ENCODE results near the gene SALL4. TPM values are rescaled to one million over a fixed set of nuclear protein-coding genes. Genes with fewer than 3 reads are reported as not detected.

SALL4 gene
- total RNA-seq, 2 experiments from 2014 or later: 0.05 to 0.08 TPM

DNA sequence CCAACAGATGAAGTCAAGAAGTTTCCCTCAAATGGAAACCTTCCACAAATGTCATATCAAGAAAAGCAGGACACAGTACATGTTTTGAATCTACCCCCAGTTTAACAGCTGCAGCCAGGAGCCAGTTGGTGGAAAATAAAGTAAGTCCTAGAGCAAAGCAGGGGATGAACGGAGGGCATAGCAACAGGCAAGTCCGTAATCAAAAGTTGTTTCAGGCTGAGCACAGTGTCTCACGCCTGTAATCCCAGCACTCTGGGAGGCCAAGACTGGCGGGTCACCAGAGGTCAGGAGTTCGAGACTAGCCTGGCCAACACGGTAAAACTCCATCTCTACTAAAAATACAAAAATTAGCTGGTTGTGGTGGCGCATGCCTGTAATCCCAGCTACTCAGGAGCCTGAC, 2.4 kb upstream of the SALL4 start:
- no peaks in the 10 kb centered on the region for H3K9me3 Mint-ChIP-seq
- Histone ChIP-seq H3K4me1 (ENCODE audit: insufficient read depth, low read length) (peaks cover 15% of the 10 kb centered on the region), H3K27me3 (ENCODE audit: control insufficient read depth in 1 of 2, insufficient read depth in 2 of 2, low read length in 2 of 2) (peaks cover 22 to 38% of the 10 kb centered on the region in 2 experiments), H3K27ac (ENCODE audit: low read depth in 1 of 2, low read length in 2 of 2) (no peak overlapping the region), H3K4me3 (ENCODE audit: low read length) (no peak overlapping the region), H3K9me3 (ENCODE audit: control insufficient read depth in 1 of 2, insufficient read depth in 1 of 2, low read length in 2 of 2) (peaks cover 0 to 10% of the 10 kb centered on the region in 2 experiments), H3K36me3 (ENCODE audit: insufficient read depth, low read length) (no peaks in the 10 kb centered on the region)
- intact Hi-C loops (cut with DNase I, micrococcal nuclease): no loop called here
- no peak for DNase-seq
- no peak for TF ChIP-seq CTCF (IDR thresholded peaks at IDR 0.05)
- H3K4me1 Mint-ChIP-seq (ENCODE audit: low read depth): peaks cover 6% of the 10 kb centered on the region
- POLR2A ChIA-PET: no interaction called here
- H3K36me3 Mint-ChIP-seq (ENCODE audit: low read depth): no peaks in the 10 kb centered on the region
- H3K4me3 Mint-ChIP-seq: no peak overlapping the region
- ATAC-seq (ENCODE audit: poor library complexity): no peak
- CTCF ChIA-PET: no interaction called here
- peaks cover 53% of the 10 kb centered on the region for H3K27me3 Mint-ChIP-seq
- no peak overlapping the region for H3K27ac Mint-ChIP-seq

- ChIA-PET CTCF (no interaction called here), POLR2A (no interaction called here)
- H3K27ac Mint-ChIP-seq: no peak overlapping the region
- no peaks in the 10 kb centered on the region for H3K9me3 Mint-ChIP-seq
- peaks cover 14% of the 10 kb centered on the region for H3K4me1 Mint-ChIP-seq (ENCODE audit: low read depth)
- H3K4me3 Mint-ChIP-seq: no peak overlapping the region
- Histone ChIP-seq H3K27ac (ENCODE audit: low read depth in 1 of 2, low read length in 2 of 2) (no peak overlapping the region), H3K4me3 (ENCODE audit: low read length) (no peak overlapping the region), H3K27me3 (ENCODE audit: control insufficient read depth in 1 of 2, insufficient read depth in 2 of 2, low read length in 2 of 2) (peaks cover 28 to 48% of the 10 kb centered on the region in 2 experiments), H3K9me3 (ENCODE audit: control insufficient read depth in 1 of 2, insufficient read depth in 1 of 2, low read length in 2 of 2) (peaks cover 0 to 10% of the 10 kb centered on the region in 2 experiments), H3K4me1 (ENCODE audit: insufficient read depth, low read length) (peaks cover 15% of the 10 kb centered on the region), H3K36me3 (ENCODE audit: insufficient read depth, low read length) (no peaks in the 10 kb centered on the region)
- no peak for TF ChIP-seq CTCF (IDR thresholded peaks at IDR 0.05)
- H3K36me3 Mint-ChIP-seq (ENCODE audit: low read depth): no peaks in the 10 kb centered on the region
- intact Hi-C loops (cut with DNase I, micrococcal nuclease): no loop called here
- DNase-seq: no peak
- no peak for ATAC-seq (ENCODE audit: poor library complexity)
- peaks cover 66% of the 10 kb centered on the region for H3K27me3 Mint-ChIP-seq
Observed at GRCh38 chr20:51803148-51803854, 980 bp upstream of the SALL4 start.

DNA sequence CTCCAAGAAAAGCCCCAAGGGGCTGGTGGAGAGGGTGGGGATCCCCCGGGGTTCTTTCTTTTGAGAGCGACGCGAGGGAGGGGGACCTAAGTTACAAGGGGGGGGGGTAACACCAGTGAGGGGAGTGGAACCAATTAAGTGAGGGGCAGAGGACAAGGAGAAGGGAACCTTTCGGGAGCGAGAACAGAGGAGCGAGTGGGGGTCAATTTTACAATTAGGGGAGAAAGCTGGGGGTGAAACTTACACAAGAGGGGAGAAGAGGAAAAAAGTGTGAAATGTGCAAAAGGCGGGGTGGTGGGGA, 548 bp downstream of the SALL4 start:
- Mint-ChIP-seq H3K4me1 (ENCODE audit: low read depth) (peaks cover 14% of the 10 kb centered on the region), H3K27ac (no peak overlapping the region), H3K36me3 (ENCODE audit: low read depth) (no peaks in the 10 kb centered on the region), H3K4me3 (no peak overlapping the region), H3K9me3 (no peaks in the 10 kb centered on the region), H3K27me3 (peaks cover 73% of the 10 kb centered on the region)
- Histone ChIP-seq H3K36me3 (ENCODE audit: insufficient read depth, low read length) (no peaks in the 10 kb centered on the region), H3K4me1 (ENCODE audit: insufficient read depth, low read length) (peaks cover 15% of the 10 kb centered on the region), H3K4me3 (ENCODE audit: low read length) (no peak overlapping the region), H3K27me3 (ENCODE audit: control insufficient read depth in 1 of 2, insufficient read depth in 2 of 2, low read length in 2 of 2) (peaks cover 30 to 52% of the 10 kb centered on the region in 2 experiments), H3K27ac (ENCODE audit: low read depth in 1 of 2, low read length in 2 of 2) (no peak overlapping the region), H3K9me3 (ENCODE audit: control insufficient read depth in 1 of 2, insufficient read depth in 1 of 2, low read length in 2 of 2) (peaks cover 0 to 10% of the 10 kb centered on the region in 2 experiments)
- TF ChIP-seq CTCF (IDR thresholded peaks at IDR 0.05): no peak
- DNase-seq (no peak), ATAC-seq (ENCODE audit: poor library complexity) (no peak)
- ChIA-PET POLR2A (no interaction called here), CTCF (no interaction called here)
- intact Hi-C loops (cut with DNase I, micrococcal nuclease): no loop called here

All from CD4-positive, alpha-beta T cell (primary cell).